Upper lobe of right lung (tissue), 1 donor: ENCODE data around the gene RNF150. TPM values are rescaled to one million over a fixed set of nuclear protein-coding genes. Genes with fewer than 3 reads are reported as not detected.

Source experiments
- ATAC-seq: fragments of 200-7000 bp; cut with Tn5 transposase; one replicate; pipeline ENCODE4 v1.9.1; 2020; ENCODE audit warnings: mild to moderate bottlenecking, moderate library complexity
- DNase-seq: peaks from one replicate; pipeline ENCODE4 v3.0.0-alpha.2; 2020
- H3K27ac ChIP-seq: fragments of 200-600 bp; one replicate; pipeline ENCODE4 v1.8.0; 2022
- H3K27me3 ChIP-seq: fragments of 200-600 bp; one replicate; pipeline ENCODE4 v1.8.0; 2022; ENCODE audit warnings: mild to moderate bottlenecking
- H3K36me3 ChIP-seq: fragments of 200-600 bp; one replicate; pipeline ENCODE4 v1.8.0; 2022
- H3K4me1 ChIP-seq: fragments of 200-600 bp; one replicate; pipeline ENCODE4 v1.8.0; 2022
- H3K4me3 ChIP-seq: fragments of 200-600 bp; one replicate; pipeline ENCODE4 v1.8.0; 2022; ENCODE audit warnings: mild to moderate bottlenecking
- H3K9me3 ChIP-seq: fragments of 200-600 bp; one replicate; pipeline ENCODE4 v1.8.0; 2022
- intact Hi-C: fragments of 100-400 bp; cut with DNase I; formaldehyde crosslinking; loops from one replicate; pipeline ENCODE4 v1.11.0; 2022
- total RNA-seq: library from RNA; stranded (reverse); fragmentation: NEBNext Ultra II Directional; extraction: Animal tissue kit (Norgen Biotek cat#: 25700); gene quantifications from one replicate; pipeline ENCODE4 v1.2.1, GENCODE V29; 2021
- TF ChIP-seq, protein P1 (sequence below): fragments of 200-600 bp; IDR thresholded peaks from one replicate; pipeline ENCODE4 v1.8.0; 2022; ENCODE audit warnings: antibody characterized with exemption
- donor health status: DM: no; HTN: yes; CAD: no; lungs with severe emphysema.

The RNF150 gene
- total RNA-seq, 1 donor from 2014 or later: 2.4 TPM

DNA sequence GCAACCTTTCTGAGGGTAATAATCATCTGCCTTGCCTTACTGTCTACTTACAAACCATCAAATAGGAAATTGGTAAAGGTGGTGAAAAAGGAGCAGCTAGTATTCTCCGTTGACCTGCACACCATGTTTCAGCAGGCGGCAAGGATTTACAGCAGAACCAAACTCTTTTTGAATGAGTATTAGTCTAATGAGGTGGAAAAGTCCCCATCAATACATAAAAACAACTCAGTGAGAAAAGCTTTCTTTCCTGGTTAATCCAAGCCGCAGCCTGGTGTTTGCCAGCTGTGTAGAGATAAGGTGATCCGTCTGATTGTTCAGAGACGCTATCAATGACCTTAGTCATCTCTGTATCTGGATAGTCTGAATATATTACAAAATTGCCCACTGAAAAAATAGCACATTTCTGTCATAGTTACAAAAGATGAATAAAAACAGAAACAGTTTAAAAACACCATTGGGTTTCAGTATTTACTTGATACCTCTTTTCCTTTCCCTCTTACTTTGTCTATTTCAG is 266.7 kb downstream of the RNF150 start:
- no peaks in the 10 kb centered on the region for H3K4me1 ChIP-seq
- no peaks in the 10 kb centered on the region for H3K36me3 ChIP-seq
- H3K4me3 ChIP-seq: no peak overlapping the region
- no peaks in the 10 kb centered on the region for H3K27me3 ChIP-seq
- no peak overlapping the region for H3K27ac ChIP-seq
- DNase-seq (no peak), ATAC-seq (no peak)
- TF ChIP-seq, protein P1, sequence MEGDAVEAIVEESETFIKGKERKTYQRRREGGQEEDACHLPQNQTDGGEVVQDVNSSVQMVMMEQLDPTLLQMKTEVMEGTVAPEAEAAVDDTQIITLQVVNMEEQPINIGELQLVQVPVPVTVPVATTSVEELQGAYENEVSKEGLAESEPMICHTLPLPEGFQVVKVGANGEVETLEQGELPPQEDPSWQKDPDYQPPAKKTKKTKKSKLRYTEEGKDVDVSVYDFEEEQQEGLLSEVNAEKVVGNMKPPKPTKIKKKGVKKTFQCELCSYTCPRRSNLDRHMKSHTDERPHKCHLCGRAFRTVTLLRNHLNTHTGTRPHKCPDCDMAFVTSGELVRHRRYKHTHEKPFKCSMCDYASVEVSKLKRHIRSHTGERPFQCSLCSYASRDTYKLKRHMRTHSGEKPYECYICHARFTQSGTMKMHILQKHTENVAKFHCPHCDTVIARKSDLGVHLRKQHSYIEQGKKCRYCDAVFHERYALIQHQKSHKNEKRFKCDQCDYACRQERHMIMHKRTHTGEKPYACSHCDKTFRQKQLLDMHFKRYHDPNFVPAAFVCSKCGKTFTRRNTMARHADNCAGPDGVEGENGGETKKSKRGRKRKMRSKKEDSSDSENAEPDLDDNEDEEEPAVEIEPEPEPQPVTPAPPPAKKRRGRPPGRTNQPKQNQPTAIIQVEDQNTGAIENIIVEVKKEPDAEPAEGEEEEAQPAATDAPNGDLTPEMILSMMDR: no peak
- intact Hi-C loops: no loop called here
- no peaks in the 10 kb centered on the region for H3K9me3 ChIP-seq

DNA sequence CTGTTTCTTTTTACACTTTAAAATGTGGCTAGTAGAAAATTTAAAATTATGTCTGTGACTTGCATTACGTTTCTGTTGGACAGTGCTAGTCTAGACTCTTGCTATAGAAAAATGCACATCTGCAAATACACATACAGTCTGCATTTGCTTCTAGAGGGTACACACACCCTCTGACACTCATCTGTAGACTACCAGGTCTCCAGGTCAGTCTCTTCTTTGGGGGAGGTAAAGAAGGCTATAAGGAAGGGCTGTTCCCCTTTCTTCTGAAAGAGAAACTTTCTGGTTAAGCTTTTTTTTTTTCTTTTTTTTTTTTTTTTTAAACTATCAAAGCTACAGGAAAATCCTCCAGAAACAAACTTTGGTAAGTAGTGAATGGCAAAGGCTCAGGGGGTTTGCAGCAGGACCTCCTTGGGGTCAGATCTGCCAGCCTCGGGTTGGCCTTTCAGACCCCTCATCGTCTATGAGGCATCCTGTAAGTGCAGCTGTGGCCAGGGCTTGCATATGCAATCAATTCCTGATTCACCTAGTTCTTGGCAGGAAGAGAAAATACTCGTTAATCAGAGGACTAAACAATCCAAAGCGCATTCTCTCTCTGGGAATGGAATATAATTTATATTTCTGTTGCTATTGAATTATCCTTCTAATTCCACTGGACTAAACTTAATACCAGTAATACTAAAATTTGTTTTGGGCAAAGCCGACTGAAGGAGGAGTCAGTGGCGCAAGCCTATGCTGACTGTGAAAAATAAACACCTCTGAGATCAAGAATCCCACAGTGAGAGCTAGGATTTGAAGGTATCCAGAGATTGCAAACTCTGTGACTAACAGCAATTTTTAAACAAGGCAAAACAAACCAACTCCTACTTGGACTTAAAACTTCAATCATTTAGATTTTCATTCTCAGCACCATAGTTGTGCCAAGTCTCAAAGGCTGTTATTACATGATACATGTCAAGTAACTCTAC is 267.7 kb downstream of the RNF150 start:
- no peak overlapping the region for H3K27ac ChIP-seq
- ATAC-seq (no peak), DNase-seq (no peak)
- no peaks in the 10 kb centered on the region for H3K27me3 ChIP-seq
- no peaks in the 10 kb centered on the region for H3K9me3 ChIP-seq
- intact Hi-C loops: no loop called here
- no peak overlapping the region for H3K4me3 ChIP-seq
- no peaks in the 10 kb centered on the region for H3K36me3 ChIP-seq
- no peaks in the 10 kb centered on the region for H3K4me1 ChIP-seq
- TF ChIP-seq, protein P1: no peak

DNA sequence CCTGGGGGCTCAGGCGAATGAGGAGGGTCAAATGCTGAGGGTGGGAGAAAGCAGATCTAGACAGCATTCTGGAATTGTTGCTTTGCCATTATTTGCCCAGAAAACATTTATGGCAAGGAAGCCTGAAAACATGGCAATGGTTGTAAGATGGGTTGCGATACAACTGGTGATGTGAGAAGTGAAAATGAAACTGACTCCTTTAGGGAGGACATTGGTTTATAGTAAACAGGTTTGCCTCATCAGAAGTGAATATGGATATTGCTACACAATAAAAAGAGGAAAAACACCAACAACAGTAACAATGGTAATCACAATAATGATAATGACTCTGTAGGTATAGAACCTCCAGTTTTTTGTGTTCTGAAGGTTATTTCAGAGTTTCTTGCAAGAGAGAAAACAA is 270.1 kb downstream of the RNF150 start:
- Histone ChIP-seq H3K4me1 (no peaks in the 10 kb centered on the region), H3K4me3 (no peak overlapping the region), H3K27me3 (no peaks in the 10 kb centered on the region), H3K27ac (no peak overlapping the region), H3K9me3 (no peaks in the 10 kb centered on the region), H3K36me3 (no peaks in the 10 kb centered on the region)
- ATAC-seq (peak; percentile 44), DNase-seq (no peak)
- TF ChIP-seq, protein P1: no peak
- intact Hi-C loops: loop anchor here (5.0 kb wide), 1 partner anchor 269 kb away; the partner anchor contains the start of gene RNF150

DNA sequence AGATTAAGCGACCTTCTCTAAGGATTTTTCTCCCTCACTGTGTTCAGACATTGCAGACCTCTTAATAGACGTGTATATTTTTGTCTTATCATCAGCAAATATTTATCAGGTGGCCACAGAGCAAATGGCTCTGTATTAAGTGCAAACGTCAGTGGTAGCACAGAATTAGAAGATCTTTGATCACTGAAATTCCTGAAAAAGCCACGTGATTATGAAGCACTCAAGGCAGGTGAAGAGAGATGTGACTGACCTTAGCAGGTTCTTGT is 271.2 kb downstream of the RNF150 start:
- no peaks in the 10 kb centered on the region for H3K9me3 ChIP-seq
- H3K4me3 ChIP-seq: no peak overlapping the region
- DNase-seq (no peak), ATAC-seq (no peak)
- H3K27me3 ChIP-seq: no peaks in the 10 kb centered on the region
- H3K36me3 ChIP-seq: no peaks in the 10 kb centered on the region
- TF ChIP-seq, protein P1: no peak
- intact Hi-C loops: loop anchor here (5.0 kb wide), 1 partner anchor 270 kb away; the partner anchor contains the start of gene RNF150
- H3K27ac ChIP-seq: no peak overlapping the region
- no peaks in the 10 kb centered on the region for H3K4me1 ChIP-seq

DNA sequence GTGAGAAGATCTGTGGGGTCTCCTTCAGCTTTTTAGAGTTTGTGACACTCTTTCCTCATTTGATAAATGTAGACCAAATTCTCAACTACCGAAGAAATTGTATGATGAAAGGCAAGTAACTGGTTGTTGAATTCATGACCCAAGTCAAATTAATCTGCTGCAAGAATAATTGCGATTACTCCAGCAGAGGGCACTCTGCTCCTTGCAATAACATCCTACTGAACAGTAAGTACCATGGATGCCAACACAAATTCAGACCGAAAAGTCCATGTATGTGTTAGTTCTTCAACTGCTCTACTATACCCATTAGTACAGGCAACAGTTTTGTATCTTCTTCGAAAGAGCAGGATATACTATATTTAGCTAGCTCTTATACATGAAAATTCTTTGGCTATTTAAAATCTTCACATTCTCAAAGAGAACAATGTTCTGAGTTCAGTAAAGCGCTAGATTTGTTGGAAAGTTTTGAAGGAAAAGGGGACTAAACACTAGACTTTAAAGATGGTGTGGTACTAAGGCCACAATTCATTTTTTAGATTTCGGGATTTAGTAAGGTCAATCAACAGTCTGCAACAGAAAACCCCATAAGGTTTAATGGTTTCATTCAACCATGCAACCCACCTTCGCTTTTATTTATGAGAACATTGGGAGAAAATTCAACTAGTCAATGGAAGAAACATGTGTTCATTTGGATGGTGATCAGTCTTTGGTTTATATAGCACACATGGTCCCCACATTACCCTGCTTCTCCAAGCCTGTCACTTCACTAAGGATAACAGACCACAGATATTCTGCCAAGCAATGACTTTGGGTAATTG is 271.7 kb downstream of the RNF150 start:
- no peaks in the 10 kb centered on the region for H3K27me3 ChIP-seq
- H3K4me3 ChIP-seq: no peak overlapping the region
- TF ChIP-seq, protein P1: peak; percentile 77
- ATAC-seq: peak; percentile 89
- H3K36me3 ChIP-seq: no peaks in the 10 kb centered on the region
- H3K4me1 ChIP-seq: no peaks in the 10 kb centered on the region
- no peaks in the 10 kb centered on the region for H3K9me3 ChIP-seq
- no peak for DNase-seq
- H3K27ac ChIP-seq: no peak overlapping the region
- intact Hi-C loops: loop anchor here (5.0 kb wide), 1 partner anchor 271 kb away; the partner anchor contains the start of gene RNF150
